ENCODE data around the gene RREB1.

The RREB1 gene

DNA sequence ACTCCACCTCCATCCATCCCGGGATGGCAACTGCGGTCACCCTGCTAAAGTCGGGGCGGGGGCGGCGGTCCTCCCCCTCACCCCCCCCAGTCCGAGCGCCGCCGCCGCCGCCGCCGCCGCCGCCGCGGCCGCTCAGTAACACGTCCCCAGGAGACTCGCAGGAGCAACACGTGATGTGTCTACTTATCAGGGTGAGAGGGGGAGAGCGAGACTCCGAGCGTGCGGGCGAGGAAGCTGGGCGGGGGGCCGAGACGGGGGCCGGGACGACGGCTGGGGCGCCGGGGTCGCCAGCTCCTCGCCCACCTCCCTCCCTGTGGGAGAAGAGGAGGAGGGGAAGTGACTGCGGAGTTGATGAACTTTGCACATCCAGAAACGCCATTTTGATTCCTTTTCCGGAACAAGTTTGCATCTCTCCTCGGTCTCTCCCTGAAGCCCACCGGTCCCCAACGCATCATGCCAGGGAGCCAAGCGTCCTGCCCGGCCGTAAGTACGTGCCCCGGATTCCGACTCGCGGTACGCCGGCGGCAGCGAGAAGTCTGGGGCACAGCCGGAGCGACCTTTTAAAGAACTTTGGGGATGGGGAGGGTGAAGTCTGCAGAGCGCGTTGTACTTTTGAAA, at the start of gene RREB1:
Gene RREB1, plus strand, starts transcription at position 384 of the 618 bp plus-strand sequence. CDS start 73,951 bp downstream, outside the sequence.
- peak; percentile 15 for DNase-seq

- DNase-seq: no peak
Measured at GRCh38 chr6:7058250-7058923, 49.4 kb upstream of the RREB1 start.

DNA sequence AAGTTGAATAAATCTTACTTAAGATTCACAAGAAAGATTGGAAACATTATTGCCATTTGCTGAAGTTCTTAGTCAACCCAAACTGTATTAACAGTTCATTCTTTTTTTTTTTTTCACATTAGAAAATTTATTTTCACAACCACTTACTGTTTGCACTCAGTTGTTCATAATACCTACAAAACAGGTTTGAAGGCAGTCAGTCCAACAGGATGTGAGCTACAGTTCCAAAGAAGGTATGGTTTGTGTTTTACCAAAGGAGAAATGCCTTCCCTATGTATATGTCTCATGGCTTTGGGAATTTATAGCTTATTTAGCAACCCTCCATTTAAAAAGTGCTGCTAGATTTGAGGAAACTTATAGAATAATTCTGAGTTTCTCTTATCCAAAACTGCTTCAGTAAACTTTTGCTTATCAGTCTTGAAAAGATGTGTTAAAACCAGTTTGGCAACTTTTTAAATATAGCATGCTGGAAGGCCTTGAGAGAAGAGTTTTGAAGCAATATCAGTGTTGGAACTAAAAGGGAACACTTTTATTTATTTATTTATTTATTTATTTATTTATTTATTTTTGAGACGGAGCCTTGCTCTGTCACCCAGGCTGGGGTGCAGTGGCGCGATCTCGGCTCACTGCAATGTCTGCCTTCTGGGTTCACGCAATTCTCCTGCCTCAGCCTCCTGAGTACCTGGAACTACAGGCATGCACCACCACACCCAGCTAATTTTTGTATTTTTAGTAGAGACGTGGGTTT, 46.8 kb upstream of the RREB1 start:
- no peak for DNase-seq

- DNase-seq: no peak
Measured at GRCh38 chr6:7062451-7063162, 45.2 kb upstream of the RREB1 start.

- DNase-seq: no peak
Measured at GRCh38 chr6:7067305-7067704, 40.5 kb upstream of the RREB1 start.

DNA sequence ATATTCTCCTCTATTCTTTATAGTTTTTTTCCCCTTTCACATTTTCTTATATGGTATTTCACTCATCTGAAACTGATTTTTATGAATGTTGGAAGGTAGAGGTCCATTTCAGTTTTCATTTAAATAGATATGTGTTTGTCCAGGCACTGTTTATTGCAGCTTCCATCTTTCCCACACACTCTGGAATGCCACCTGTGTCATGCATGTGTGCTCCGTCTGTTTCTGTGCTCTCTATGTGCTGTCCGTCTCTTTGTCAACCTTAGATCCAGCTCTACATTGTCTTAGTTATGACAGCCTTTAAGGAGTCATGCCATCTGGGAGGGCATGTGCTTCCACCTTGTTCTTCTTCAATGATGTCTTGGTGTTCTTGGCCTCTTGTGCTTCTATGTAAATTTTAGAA, 36.4 kb upstream of the RREB1 start:
- no peak for DNase-seq

GRCh38 chr6:7073082-7073820, 34.5 kb upstream of the RREB1 start:
- DNase-seq: no peak

DNA sequence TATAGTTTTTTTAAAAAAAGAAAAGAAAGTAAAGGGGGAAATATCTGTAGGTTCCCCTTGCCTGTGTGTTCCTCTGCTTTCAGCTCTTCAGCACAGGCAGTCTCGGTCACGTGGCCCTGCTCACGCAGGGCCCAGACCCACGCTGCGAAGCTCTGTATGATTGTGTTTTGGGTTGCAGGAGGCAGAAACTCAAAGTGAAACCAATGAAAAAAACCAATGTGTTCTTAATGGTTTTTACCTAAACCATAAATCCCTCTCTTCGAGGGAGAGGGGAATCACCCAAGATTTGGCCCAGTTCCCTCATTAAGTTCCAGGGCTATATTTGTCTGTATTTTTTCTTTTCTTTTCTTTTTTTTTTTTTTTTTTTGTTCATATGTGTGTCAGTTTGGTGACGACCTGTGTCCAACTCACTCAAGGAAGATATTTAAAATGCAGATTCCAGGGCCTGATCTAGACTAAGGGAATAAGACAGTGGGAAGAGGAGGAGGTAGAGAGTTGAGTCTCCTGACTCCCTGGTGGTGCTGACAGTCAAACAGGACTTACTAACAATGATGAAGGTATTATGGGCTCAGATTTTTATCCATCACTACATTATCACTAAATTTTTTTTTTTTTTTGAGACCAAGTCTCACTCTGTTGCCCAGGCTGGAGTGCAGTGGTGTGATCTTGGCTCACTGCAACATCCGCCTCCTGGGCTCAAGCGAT, 33.8 kb upstream of the RREB1 start:
- DNase-seq: no peak

DNA sequence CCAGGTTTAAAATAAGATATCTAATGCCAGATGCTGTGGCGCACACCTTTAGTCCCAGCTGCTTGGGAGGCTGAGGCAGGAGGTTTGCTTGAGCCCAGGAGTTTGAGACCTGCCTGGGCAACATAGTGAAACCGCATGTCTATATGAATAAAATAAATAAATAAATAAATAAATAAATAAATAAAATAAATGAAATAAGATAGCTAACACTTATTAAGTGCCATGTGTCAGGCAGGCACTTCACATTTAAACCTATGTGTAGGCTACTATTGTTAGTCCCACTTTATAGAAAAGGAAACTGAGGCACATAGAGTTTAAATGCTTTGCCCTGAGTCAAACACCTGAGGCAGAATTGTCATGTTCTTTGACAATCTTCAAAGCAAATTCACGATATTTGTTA, 32.9 kb upstream of the RREB1 start:
- DNase-seq: no peak

DNA sequence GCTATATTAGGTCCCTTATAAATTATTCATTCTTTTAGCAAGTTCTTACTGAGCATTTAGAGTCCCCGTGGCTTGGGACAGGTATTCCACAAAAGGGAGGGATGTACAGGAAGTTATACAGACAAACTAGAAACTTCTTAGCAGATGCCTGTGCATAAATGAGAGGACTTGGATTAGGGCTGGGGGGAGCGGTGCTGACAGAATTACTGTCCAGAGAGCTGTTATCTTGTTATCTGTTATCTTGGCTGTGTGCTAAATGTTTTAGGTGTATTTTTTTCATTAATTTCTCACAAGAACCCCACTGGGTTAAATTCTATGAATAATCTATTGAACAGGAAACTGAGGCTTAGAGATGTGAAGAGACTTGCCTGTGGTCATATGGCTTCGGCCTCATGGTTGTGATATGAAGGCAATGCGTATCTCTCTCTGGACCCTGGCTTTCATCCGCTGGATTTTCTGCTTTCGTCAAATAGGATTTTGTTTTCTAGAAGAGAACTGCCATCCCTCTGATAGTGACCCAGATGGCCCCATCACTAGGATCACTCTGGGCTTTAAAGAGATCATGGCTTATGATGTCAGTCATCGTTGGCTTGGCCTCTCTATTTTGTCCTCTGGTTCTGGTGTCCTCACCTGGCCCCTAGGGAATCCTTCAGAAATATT, 32.3 kb upstream of the RREB1 start:
- DNase-seq: no peak

DNA sequence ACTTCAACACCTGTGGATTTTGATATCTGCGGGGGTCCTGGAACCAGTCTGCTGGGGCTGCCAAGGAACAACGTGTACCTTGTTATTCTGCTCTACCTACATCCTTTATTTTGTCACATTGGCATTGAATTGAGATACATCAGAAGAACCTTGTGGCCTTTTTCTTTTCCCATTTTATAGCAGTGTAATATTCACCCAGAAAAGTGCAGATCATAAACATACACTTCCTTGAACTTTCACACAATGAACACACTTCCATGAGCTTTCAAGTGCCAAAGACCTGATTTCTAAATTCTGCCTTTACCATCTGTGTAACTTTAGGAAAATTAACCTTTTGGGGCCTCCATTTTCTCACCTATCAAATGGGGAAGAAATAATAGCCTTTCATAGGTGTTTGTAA, 29.9 kb upstream of the RREB1 start:
- DNase-seq: no peak

DNA sequence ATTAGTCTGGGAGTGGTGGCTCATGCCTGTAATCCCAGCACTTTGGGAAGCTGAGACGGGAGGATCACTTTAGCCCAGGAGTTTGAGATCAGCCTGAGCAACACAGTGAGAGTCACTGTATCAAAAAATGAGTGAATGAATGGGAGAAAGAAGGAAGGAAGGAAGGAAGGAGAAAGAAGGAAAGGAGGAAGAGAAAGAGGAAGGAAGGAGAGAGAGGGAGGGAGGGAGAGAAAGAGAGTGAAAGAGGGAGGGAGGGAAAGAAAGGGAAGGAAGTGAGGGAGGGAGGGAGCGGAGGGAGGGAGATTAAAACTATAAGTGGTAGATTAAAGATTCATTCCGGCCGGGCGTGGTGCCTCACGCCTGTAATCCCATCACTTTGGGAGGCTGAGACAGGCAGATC, 28.9 kb upstream of the RREB1 start:
- DNase-seq: no peak

GRCh38 chr6:7080311-7080710, 27.4 kb upstream of the RREB1 start:
- no peak for DNase-seq

GRCh38 chr6:7085911-7086310, 21.9 kb upstream of the RREB1 start:
- no peak for DNase-seq

DNA sequence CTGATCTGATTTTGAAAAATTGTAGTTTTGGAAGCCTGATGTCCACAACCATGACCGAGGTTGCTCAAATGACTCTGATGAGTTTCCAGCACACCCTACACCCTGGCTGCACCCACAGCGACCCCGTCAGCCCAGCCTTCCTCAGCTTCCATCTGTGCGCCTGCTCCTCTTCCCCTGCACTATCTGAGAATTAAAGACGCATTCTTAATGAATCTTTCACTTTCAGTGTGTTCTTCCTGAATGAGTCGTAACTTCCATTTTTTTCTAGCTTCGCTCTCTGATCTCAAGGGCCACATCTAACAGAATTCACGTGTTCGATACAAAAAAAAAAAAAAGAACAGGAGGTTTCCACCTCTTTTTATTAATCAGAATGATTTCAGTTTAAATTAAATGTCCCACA, 21.3 kb upstream of the RREB1 start:
- DNase-seq: no peak

- no peak for DNase-seq
Measured at GRCh38 chr6:7087066-7087465, 20.7 kb upstream of the RREB1 start.

DNA sequence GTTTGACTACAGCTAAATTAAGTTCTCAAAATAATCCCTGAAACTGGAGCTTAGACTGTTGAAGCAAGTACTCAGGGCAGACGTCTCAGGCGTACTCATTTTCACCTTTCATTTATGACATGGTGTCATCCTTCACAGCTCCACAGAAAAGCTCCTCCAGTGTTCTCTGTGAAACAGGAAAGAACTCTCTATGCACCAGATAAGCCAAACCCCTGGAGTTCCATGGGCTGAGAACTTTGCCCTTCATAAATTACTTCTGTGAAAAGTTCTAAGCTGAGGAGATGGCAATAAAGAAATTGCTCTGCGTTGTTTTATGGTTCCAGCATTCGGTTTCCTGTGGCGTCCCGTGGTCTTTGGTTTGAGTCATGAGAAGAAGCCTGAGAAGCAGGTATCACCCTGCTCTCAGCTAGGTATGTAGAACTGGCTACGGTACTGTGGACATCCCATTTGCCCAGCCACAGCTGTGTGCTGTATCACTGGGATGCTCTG, 20.2 kb upstream of the RREB1 start:
- no peak for DNase-seq

DNA sequence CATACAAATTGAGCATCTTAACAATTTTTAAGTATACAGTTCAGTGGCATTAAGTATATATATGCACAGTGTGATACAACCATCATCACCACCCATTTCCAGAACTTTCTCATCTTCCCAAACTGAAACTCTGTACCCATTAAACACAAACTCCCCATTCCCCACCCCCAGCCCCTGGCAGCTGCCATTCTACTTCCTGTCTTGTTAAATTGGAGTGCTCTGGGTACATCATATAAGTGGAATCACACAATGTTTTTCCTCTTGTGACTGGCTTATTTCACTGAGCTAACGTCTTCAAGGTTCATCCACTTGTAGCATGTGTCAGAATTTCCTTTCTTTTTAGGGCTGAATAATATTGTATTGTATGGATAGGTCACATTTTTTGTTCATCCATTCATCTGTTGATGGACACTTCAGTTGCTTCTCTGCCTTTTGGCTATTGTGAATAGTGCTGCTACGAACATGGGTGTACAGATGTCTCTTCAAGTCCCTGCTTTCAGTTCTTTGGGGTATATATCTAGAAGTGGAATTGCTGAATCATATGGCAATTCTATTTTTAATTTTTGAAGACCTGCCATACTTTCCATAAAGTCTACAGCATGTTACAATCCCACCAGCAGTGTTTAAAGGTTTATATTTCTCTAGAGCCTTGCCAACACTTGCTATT, 19.6 kb upstream of the RREB1 start:
- no peak for DNase-seq

DNA sequence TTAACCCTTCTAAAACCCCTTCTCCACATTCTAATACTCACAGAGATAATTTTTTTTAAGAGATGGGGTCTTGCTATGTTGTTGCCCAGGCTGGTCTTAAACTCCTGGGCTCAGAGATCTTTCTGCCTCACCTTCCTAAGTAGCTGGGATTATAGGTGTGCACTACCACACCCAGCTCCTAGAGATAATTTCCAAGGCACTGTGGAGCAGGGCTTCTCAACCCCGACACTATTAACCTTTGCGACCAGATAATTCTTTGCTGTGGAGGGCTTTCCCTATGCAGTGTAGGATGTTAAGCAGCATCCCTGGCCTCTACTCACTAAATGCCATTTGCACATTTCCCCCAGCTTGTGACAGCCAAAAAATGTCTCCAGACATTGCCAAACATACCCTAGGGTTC, 8.8 kb upstream of the RREB1 start:
- DNase-seq: no peak

DNA sequence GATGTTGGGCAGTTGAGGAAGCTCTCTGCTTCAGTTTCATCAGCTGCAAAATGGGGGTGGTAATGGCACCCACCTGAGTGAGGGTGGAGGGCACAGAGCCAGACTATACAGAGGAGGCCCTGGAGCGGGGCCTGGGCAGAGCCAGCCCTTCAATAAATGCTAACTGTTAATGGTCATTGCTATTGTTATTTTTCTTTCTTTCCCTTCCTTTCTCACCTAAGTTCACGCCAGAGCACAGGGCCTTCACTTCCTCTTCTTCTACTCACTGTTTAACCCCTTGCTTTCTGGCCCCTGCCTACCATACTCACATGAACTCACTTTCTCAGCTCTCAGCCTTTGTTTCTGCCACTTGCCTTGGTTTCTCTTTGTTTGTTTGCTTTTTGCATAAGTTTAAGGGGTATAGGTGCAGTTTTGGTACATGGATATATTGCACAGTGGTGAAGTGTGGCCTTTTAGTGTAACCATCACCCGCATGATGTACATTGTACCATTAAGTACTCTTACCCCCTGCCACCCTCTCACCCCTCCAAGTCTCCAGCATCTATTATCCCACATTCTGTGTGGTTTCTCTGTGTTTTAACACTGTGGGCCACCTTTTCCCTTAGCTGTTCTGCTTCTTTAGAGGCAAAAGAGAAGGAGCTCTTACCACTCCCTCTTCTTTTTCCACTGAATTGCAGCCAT, 7.5 kb upstream of the RREB1 start:
- DNase-seq: no peak
